GM23338 (cell line): ENCODE measurements around the gene MAN1B1. TPM values are rescaled to one million over a fixed set of nuclear protein-coding genes. Genes with fewer than 3 reads are reported as not detected.

ENCODE experiments used
- ATAC-seq: fragments of 200-7000 bp; cut with Tn5 transposase; 3 replicates; pipeline ENCODE4 v1.9.1; 2020
- DNase-seq: peaks from one replicate; pipeline ENCODE4 v3.0.0-alpha.2; 2015; ENCODE audit warnings: low spot score
- H2AFZ ChIP-seq: fragments of 200-600 bp; sonication (generic); 2 replicates; pipeline ENCODE4 v1.8.0; 2016; ENCODE audit warnings: antibody characterized with exemption, mild to moderate bottlenecking, moderate library complexity
- H3F3A ChIP-seq: fragments of 200-600 bp; sonication (generic); replicated peaks from 2 replicates; pipeline ENCODE4 v1.8.0; 2017; ENCODE audit warnings: antibody characterized with exemption, mixed run types, low read depth
- H3K27ac ChIP-seq: fragments of 200-600 bp; sonication (generic); 2 replicates; pipeline ENCODE4 v1.6.1; 2016; ENCODE audit warnings: low read depth
- H3K27me3 ChIP-seq: fragments of 200-600 bp; sonication (generic); 2 replicates; pipeline ENCODE4 v1.8.0; 2016; ENCODE audit warnings: mild to moderate bottlenecking, mixed run types, moderate library complexity; ENCODE audit not compliant: insufficient read depth
- H3K36me3 ChIP-seq: fragments of 200-600 bp; sonication (generic); 2 replicates; pipeline ENCODE4 v1.8.0; 2016; ENCODE audit warnings: mild to moderate bottlenecking; ENCODE audit not compliant: insufficient read depth
- H3K4me1 ChIP-seq: fragments of 200-600 bp; sonication (generic); 2 replicates; pipeline ENCODE4 v1.8.0; 2016; ENCODE audit warnings: mild to moderate bottlenecking, moderate library complexity; ENCODE audit not compliant: insufficient read depth
- H3K4me2 ChIP-seq: fragments of 200-600 bp; sonication (generic); 2 replicates; pipeline ENCODE4 v1.7.1; 2017; ENCODE audit warnings: mixed run types
- H3K4me3 ChIP-seq: fragments of 200-600 bp; sonication (generic); 2 replicates; pipeline ENCODE4 v1.6.1; 2016; ENCODE audit warnings: mixed run types
- H3K79me2 ChIP-seq: fragments of 200-600 bp; sonication (generic); replicated peaks from 2 replicates; pipeline ENCODE4 v1.8.0; 2017; ENCODE audit warnings: mild to moderate bottlenecking; ENCODE audit not compliant: insufficient read depth
- H3K9me2 ChIP-seq: fragments of 200-600 bp; sonication (generic); 2 replicates; pipeline ENCODE4 v1.8.0; 2017; ENCODE audit not compliant: insufficient read depth
- H4K20me1 ChIP-seq: fragments of 200-600 bp; sonication (generic); replicated peaks from 2 replicates; pipeline ENCODE4 v1.8.0; 2017; ENCODE audit warnings: mild to moderate bottlenecking; ENCODE audit not compliant: insufficient read depth
- H3K27ac Mint-ChIP-seq: 2 replicates; pipeline ENCODE4 v1.8.0; 2020; ENCODE audit warnings: inconsistent platforms, mild to moderate bottlenecking, moderate library complexity, mixed read lengths
- H3K27me3 Mint-ChIP-seq: 3 replicates; pipeline ENCODE4 v1.8.0; 2022; ENCODE audit warnings: low read depth, mild to moderate bottlenecking, moderate library complexity, mixed read lengths, inconsistent platforms; ENCODE audit not compliant: insufficient read depth, poor library complexity
- H3K36me3 Mint-ChIP-seq: 3 replicates; pipeline ENCODE4 v1.8.0; 2021; ENCODE audit warnings: low read depth, mild to moderate bottlenecking, inconsistent platforms, moderate library complexity, mixed read lengths
- H3K4me1 Mint-ChIP-seq: 3 replicates; pipeline ENCODE4 v1.8.0; 2020; ENCODE audit warnings: mild to moderate bottlenecking, inconsistent platforms, mixed read lengths
- H3K4me3 Mint-ChIP-seq: 3 replicates; pipeline ENCODE4 v1.8.0; 2021; ENCODE audit warnings: moderate library complexity, mild to moderate bottlenecking, inconsistent platforms, mixed read lengths
- H3K9me3 Mint-ChIP-seq: 3 replicates; pipeline ENCODE4 v1.8.0; 2020; ENCODE audit warnings: moderate library complexity, mild to moderate bottlenecking, inconsistent platforms, mixed read lengths
- CREB1 ChIP-seq: fragments of 250-450 bp; sonication (Bioruptor Pico); IDR thresholded peaks from 2 replicates; pipeline ENCODE4 v1.5.0; 2020; ENCODE audit warnings: low read depth, mild to moderate bottlenecking, moderate library complexity
- CTCF ChIP-seq, 2 experiments: fragments of 200-600 bp in 1 of 2; sonication (generic) in 1 of 2; conservative IDR thresholded peaks; 2 replicates each; pipeline versions ENCODE4 v1.5.1 to v1.6.1; 2016 to 2017; ENCODE audit warnings: antibody characterized with exemption in 2 of 2, low read depth in 2 of 2, mild to moderate bottlenecking in 2 of 2, moderate library complexity in 1 of 2
- EZH2phosphoT487 ChIP-seq: fragments of 200-600 bp; sonication (generic); IDR thresholded peaks from one replicate; pipeline ENCODE4 v1.8.1; 2018; ENCODE audit warnings: antibody characterized with exemption; ENCODE audit not compliant: unreplicated experiment
- JUNB ChIP-seq: IDR thresholded peaks from one replicate; pipeline ENCODE4 v1.6.1; 2016; ENCODE audit warnings: antibody characterized with exemption; ENCODE audit not compliant: unreplicated experiment
- REST ChIP-seq: IDR thresholded peaks from one replicate; pipeline ENCODE4 v1.6.1; 2018; ENCODE audit warnings: antibody characterized with exemption; ENCODE audit not compliant: unreplicated experiment
- STAT1 ChIP-seq: IDR thresholded peaks from one replicate; pipeline ENCODE4 v1.6.1; 2016; ENCODE audit warnings: antibody characterized with exemption; ENCODE audit not compliant: unreplicated experiment
- ZNF331 ChIP-seq: fragments of 250-450 bp; sonication (Bioruptor Pico); IDR thresholded peaks from 2 replicates; pipeline ENCODE4 v1.5.0; 2020; ENCODE audit warnings: low read depth, mild to moderate bottlenecking, moderate library complexity
- ZNF462 ChIP-seq: fragments of 250-450 bp; sonication (Bioruptor Pico); IDR thresholded peaks from 2 replicates; pipeline ENCODE4 v1.5.0; 2020; ENCODE audit warnings: mild to moderate bottlenecking, moderate library complexity
- polyA plus RNA-seq: library from polyadenylated mRNA; unstranded; fragments of >200 nt; fragmentation: Nextera tagmentation; extraction: Ambion mirVana; gene quantifications from 2 replicates; pipeline ENCODE4 v1.2.1, GENCODE V29; 2016
- total RNA-seq: library from RNA; depleted of rRNA; stranded (reverse); fragments of >200 nt; shearing (Covaris generic); gene quantifications from 2 replicates; pipeline ENCODE4 v1.2.3, GENCODE V29; 2014

MAN1B1 gene
- total and polyA plus RNA-seq, 2 experiments from 2014 or later: 15.7 to 39.9 TPM

DNA sequence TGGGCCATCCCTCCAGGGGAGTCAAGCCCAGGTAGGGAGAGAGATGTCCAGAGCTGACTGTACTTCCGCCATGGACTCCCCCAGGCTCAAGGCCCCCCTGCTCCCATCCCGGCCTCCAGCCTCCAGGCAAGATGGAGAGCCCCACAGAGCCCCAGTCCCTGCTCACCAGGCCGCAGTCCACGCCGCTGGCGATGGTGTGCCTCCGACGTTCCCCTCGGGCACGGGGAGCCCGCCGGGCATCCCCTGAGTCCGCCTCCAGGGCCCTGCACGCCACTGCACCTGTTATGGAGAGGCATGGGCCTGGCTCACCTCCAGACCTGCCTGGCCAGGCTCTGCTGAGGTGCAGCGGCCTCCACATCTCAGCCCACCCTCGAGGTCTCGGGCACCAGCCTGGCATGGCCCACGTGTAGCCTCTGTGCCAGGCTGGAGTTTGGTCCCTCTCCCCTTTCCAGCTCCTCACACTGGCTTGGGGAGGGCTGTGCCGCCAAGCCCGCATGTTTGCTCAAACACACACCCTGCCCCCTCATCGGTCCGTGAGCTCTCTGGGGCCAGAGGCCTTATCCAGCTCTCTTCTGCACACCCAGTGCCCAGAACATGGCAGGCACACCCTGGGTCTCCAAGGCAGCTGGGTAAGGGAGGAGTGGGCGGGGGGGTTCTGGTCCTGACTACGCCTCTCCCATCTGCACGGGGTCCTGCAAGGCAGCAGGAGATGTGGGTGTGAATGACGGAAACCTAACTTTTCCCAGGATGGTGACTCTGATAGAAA, 20.5 kb upstream of the MAN1B1 start:
- H3K79me2 ChIP-seq: peaks cover 10% of the 10 kb centered on the region; the same call in 1 of the 2 replicates
- H3K36me3 ChIP-seq: no peaks in the 10 kb centered on the region; the same call in 1 of the 2 replicates
- TF ChIP-seq CTCF (conservative IDR thresholded peaks at IDR 0.05; ENCODE audit: low read depth in 2 of 2) (no peak), CREB1 (CRISPR knock-in tag) (no peak), EZH2phosphoT487 (no peak), ZNF331 (CRISPR knock-in tag) (no peak), STAT1 (no peak), REST (no peak), JUNB (no peak), ZNF462 (CRISPR knock-in tag) (no peak)
- peaks cover 15% of the 10 kb centered on the region for H3K4me1 Mint-ChIP-seq
- peaks cover 13% of the 10 kb centered on the region; the same call in 1 of the 2 replicates for H3F3A ChIP-seq
- no peaks in the 10 kb centered on the region; the same call in 2 of the 3 replicates for H3K9me3 Mint-ChIP-seq
- no peak for DNase-seq
- ATAC-seq: no peak
- H3K9me2 ChIP-seq: no peaks in the 10 kb centered on the region
- H3K4me3 ChIP-seq: no peak overlapping the region
- H3K27ac Mint-ChIP-seq: no peak overlapping the region
- peaks cover 8% of the 10 kb centered on the region for H3K27me3 Mint-ChIP-seq
- H4K20me1 ChIP-seq: peaks cover 11% of the 10 kb centered on the region; the same call in 1 of the 2 replicates
- H3K4me2 ChIP-seq: no peak overlapping the region
- H3K27ac ChIP-seq: no peak overlapping the region
- H3K36me3 Mint-ChIP-seq: no peaks in the 10 kb centered on the region; the same call in 1 of the 3 replicates
- H3K4me1 ChIP-seq: peaks cover 18% of the 10 kb centered on the region; the same call in 1 of the 2 replicates
- H3K4me3 Mint-ChIP-seq: no peak overlapping the region
- no peak overlapping the region for H2AFZ ChIP-seq
- H3K27me3 ChIP-seq: peaks cover 8% of the 10 kb centered on the region; the same call in 1 of the 2 replicates
